GM23338 (cell line): ENCODE data around the gene SENP3.

Experiments
- CTCF ChIP-seq, 2 experiments: fragments of 200-600 bp in 1 of 2; sonication (generic) in 1 of 2; conservative IDR thresholded peaks; 2 replicates each; pipeline versions ENCODE4 v1.5.1 to v1.6.1; 2016 to 2017; ENCODE audit warnings: antibody characterized with exemption in 2 of 2, low read depth in 2 of 2, mild to moderate bottlenecking in 2 of 2, moderate library complexity in 1 of 2
- POLR2AphosphoS5 ChIP-seq: IDR thresholded peaks from 2 replicates; pipeline ENCODE4 v1.6.1; 2016; ENCODE audit warnings: antibody characterized with exemption, low read depth
- REST ChIP-seq: IDR thresholded peaks from one replicate; pipeline ENCODE4 v1.6.1; 2018; ENCODE audit warnings: antibody characterized with exemption; ENCODE audit not compliant: unreplicated experiment
- ZNF331 ChIP-seq: fragments of 250-450 bp; sonication (Bioruptor Pico); IDR thresholded peaks from 2 replicates; pipeline ENCODE4 v1.5.0; 2020; ENCODE audit warnings: low read depth, mild to moderate bottlenecking, moderate library complexity

- TF ChIP-seq CTCF (conservative IDR thresholded peaks at IDR 0.05; ENCODE audit: low read depth in 2 of 2) (peak in 1 of 2 experiments; percentile 27; a peak in 1 of 4 replicates), ZNF331 (CRISPR knock-in tag) (no peak), POLR2AphosphoS5 (no peak; the same call in 1 of the 2 replicates), REST (no peak)
These were observed 20.9 kb downstream of the SENP3 start for GRCh38 chr17:7582396-7583252.
